ENCODE data around the gene PRM1. TPM values are rescaled to one million over a fixed set of nuclear protein-coding genes. Genes with fewer than 3 reads are reported as not detected.

PRM1 gene
- total and polyA plus RNA-seq, 2 of the 13 experiments (the other 11 are each of a cell fraction or from before 2014, with no cell fraction given): not detected

GRCh38 chr16:11302977-11303376 lies 21.8 kb upstream of the PRM1 start:
- Histone ChIP-seq H3K9ac (ENCODE audit: insufficient read depth, low read depth, low read length) (no peak overlapping the region), H4K20me1 (ENCODE audit: insufficient read depth, low read length) (no peaks in the 10 kb centered on the region), H3K9me3 (ENCODE audit: low read length) (no peaks in the 10 kb centered on the region), H3K27ac (ENCODE audit: extremely low read length, insufficient read depth, low read length) (no peak overlapping the region), H3K4me3 (replicated peaks in 1 of 3; ENCODE audit: insufficient read depth in 1 of 3, low read depth in 2 of 3, low read length in 3 of 3) (no peak overlapping the region), H3K4me1 (ENCODE audit: insufficient read depth, low read length) (peaks cover 81% of the 10 kb centered on the region), H3K79me2 (ENCODE audit: insufficient read depth, low read length) (no peaks in the 10 kb centered on the region), H3K27me3 (ENCODE audit: control insufficient read depth in 1 of 2, insufficient read depth in 2 of 2, low read length in 2 of 2) (no peaks in the 10 kb centered on the region), H3K4me2 (ENCODE audit: low read depth, low read length) (no peak overlapping the region; the same call in 1 of the 2 replicates), H3K36me3 (replicated peaks in 1 of 2; ENCODE audit: control insufficient read depth in 1 of 2, insufficient read depth in 2 of 2, low read length in 2 of 2) (no peaks in the 10 kb centered on the region), H2AFZ (ENCODE audit: low read length) (no peak overlapping the region)
- in situ Hi-C loops (cut with HindIII; ENCODE audit: extremely low pct_ligation_motif_present, low pct_unique_long_range_greater_than_20kb): no loop called here
- FAIRE-seq: no peak
- POLR2A ChIA-PET: interaction anchor here (1.9 to 2.7 kb wide), 2 partner anchors 23 to 47 kb away, joined by 5 to 6 read pairs; partner anchors contain the start of gene SOCS1
- no peak for ATAC-seq
- no peak for DNase-seq (ENCODE audit: low spot score)
- intact Hi-C loops (cut with micrococcal nuclease; ENCODE audit: unreplicated experiment): no loop called here
- WGBS (ENCODE audit: low lambda C conversion rate): 48% methylated on average over 3 of the region's 4 CpGs
- BruUV-seq (replicated peaks): no TSS peak
- CTCF ChIA-PET (ENCODE audit: low intra/inter-chr PET ratio, low total read pairs): no interaction called here
- TF ChIP-seq, protein P1, sequence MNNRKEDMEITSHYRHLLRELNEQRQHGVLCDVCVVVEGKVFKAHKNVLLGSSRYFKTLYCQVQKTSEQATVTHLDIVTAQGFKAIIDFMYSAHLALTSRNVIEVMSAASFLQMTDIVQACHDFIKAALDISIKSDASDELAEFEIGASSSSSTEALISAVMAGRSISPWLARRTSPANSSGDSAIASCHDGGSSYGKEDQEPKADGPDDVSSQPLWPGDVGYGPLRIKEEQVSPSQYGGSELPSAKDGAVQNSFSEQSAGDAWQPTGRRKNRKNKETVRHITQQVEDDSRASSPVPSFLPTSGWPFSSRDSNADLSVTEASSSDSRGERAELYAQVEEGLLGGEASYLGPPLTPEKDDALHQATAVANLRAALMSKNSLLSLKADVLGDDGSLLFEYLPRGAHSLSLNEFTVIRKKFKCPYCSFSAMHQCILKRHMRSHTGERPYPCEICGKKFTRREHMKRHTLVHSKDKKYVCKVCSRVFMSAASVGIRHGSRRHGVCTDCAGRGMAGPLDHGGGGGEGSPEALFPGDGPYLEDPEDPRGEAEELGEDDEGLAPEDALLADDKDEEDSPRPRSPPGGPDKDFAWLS (CRISPR knock-in tag; IDR thresholded peaks at IDR 0.05; ENCODE audit: borderline replicate concordance): no peak
- TF ChIP-seq ZNF264 (CRISPR knock-in tag; IDR thresholded peaks at IDR 0.05) (no peak), RBM39 (IDR thresholded peaks at IDR 0.05; ENCODE audit: low read depth, low read length, poor library complexity, severe bottlenecking) (no peak), CENPX (CRISPR knock-in tag; IDR thresholded peaks at IDR 0.05) (no peak), ARID2 (CRISPR knock-in tag; IDR thresholded peaks at IDR 0.05; ENCODE audit: borderline replicate concordance) (peak; percentile 71; the same call in 1 of the 2 replicates), PAF1 (CRISPR knock-in tag; IDR thresholded peaks at IDR 0.05) (no peak), RFXAP (CRISPR knock-in tag; IDR thresholded peaks at IDR 0.05; ENCODE audit: borderline replicate concordance) (no peak), JARID2 (CRISPR knock-in tag; IDR thresholded peaks at IDR 0.05; ENCODE audit: insufficient replicate concordance) (no peak), ZNF136 (CRISPR knock-in tag; IDR thresholded peaks at IDR 0.05; ENCODE audit: low read depth) (0 out of 2 replicates have a peak, but pooled peaks have one; percentile 65), ZNF460 (CRISPR knock-in tag; IDR thresholded peaks at IDR 0.05; ENCODE audit: borderline replicate concordance) (no peak), ZNF547 (CRISPR knock-in tag; IDR thresholded peaks at IDR 0.05) (0 out of 2 replicates have a peak, but pooled peaks have one; percentile 61), XRCC5 (optimal IDR thresholded peaks at IDR 0.05; ENCODE audit: low read length) (peak; percentile 2), NAIF1 (CRISPR knock-in tag; IDR thresholded peaks at IDR 0.05; ENCODE audit: borderline replicate concordance) (0 out of 2 replicates have a peak, but pooled peaks have one; percentile 25), SALL1 (CRISPR knock-in tag; IDR thresholded peaks at IDR 0.05) (no peak), HDAC1 (CRISPR knock-in tag; IDR thresholded peaks at IDR 0.05) (peak; percentile 29; the same call in 1 of the 2 replicates), WIZ (CRISPR knock-in tag; IDR thresholded peaks at IDR 0.05) (no peak), KAT8 (CRISPR knock-in tag; IDR thresholded peaks at IDR 0.05) (no peak), ZHX1 (CRISPR knock-in tag; IDR thresholded peaks at IDR 0.05; ENCODE audit: low read depth) (no peak), SOX13 (IDR thresholded peaks at IDR 0.05) (no peak), SOX13 (CRISPR knock-in tag; conservative IDR thresholded peaks at IDR 0.05 in 1 of 2, IDR thresholded peaks at IDR 0.05 in 1 of 2) (0 out of 4 replicates have a peak, but pooled peaks of 1 of the 2 experiments have one; percentile 6), HNRNPK (IDR thresholded peaks at IDR 0.05; ENCODE audit: low read depth, low read length, poor library complexity, severe bottlenecking) (no peak)
